Stomach (tissue), 4 donors: ENCODE measurements around the gene BCAR1.

Source experiments
- EP300 ChIP-seq: sonication (generic); formaldehyde crosslinking; IDR thresholded peaks from one replicate; pipeline ENCODE4 v1.6.1; 2017; ENCODE audit warnings: antibody characterized with exemption
- POLR2A ChIP-seq, 4 donors: fragments of 450-650 bp; IDR thresholded peaks; one replicate each; pipeline ENCODE4 v1.6.1; 2016; ENCODE audit warnings: antibody characterized with exemption in 4 of 4, control low read depth in 2 of 4, mild to moderate bottlenecking in 1 of 4, moderate library complexity in 1 of 4
- POLR2AphosphoS5 ChIP-seq, 3 donors: sonication (generic); formaldehyde crosslinking; IDR thresholded peaks; one replicate each; pipeline ENCODE4 v1.6.1; 2016; ENCODE audit warnings: antibody characterized with exemption in 3 of 3
- TF ChIP-seq, protein P1 (sequence below), 7 experiments: fragments of 450-650 bp in 4 of 7; fragments of 200-600 bp in 3 of 7; sonication (generic) in 3 of 7; IDR thresholded peaks; one replicate each; pipeline ENCODE4 v1.5.1; 2016 to 2019; ENCODE audit warnings: antibody characterized with exemption in 7 of 7, control low read depth in 2 of 7, mild to moderate bottlenecking in 1 of 7

DNA sequence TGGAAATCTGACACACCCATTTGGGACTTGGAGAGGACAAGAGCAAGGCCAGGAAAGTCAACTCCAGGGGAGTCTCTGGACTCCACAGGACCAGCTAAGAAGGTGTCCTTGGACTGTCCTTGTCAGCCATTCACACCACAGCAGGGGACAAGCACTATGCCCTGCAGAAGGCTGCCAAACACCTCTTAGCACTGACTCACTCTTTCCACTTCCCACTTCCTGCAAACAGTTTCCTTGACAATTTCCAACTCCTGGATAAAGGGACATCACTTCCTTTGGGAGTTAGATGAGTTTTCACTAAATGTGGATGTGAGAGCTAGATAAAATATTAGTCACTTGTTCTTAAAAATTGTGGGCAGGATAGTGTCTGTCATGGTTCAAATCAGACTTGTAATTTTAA is 37.8 kb upstream of the BCAR1 start:
- TF ChIP-seq, protein P1, sequence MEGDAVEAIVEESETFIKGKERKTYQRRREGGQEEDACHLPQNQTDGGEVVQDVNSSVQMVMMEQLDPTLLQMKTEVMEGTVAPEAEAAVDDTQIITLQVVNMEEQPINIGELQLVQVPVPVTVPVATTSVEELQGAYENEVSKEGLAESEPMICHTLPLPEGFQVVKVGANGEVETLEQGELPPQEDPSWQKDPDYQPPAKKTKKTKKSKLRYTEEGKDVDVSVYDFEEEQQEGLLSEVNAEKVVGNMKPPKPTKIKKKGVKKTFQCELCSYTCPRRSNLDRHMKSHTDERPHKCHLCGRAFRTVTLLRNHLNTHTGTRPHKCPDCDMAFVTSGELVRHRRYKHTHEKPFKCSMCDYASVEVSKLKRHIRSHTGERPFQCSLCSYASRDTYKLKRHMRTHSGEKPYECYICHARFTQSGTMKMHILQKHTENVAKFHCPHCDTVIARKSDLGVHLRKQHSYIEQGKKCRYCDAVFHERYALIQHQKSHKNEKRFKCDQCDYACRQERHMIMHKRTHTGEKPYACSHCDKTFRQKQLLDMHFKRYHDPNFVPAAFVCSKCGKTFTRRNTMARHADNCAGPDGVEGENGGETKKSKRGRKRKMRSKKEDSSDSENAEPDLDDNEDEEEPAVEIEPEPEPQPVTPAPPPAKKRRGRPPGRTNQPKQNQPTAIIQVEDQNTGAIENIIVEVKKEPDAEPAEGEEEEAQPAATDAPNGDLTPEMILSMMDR (IDR thresholded peaks at IDR 0.05), result no peak
- no peak for TF ChIP-seq POLR2A (IDR thresholded peaks at IDR 0.05)
- TF ChIP-seq POLR2AphosphoS5 (IDR thresholded peaks at IDR 0.05), result peak; percentile 10 to 60 (median 51)
- no peak for TF ChIP-seq EP300
